ENCODE data around the gene C19orf25. TPM values are rescaled to one million over a fixed set of nuclear protein-coding genes. Genes with fewer than 3 reads are reported as not detected.
A peak's percentile ranks its signal among the peaks of the same experiment; 100 is the strongest.

Gene C19orf25
- polyA plus RNA-seq, 1 donor from 2014 or later: 80.2 TPM

- no peak overlapping the region for H3K27ac ChIP-seq (ENCODE audit: low read length)
- no peak overlapping the region for H3K4me3 ChIP-seq (ENCODE audit: low read length)
- TF ChIP-seq REST (IDR thresholded peaks at IDR 0.05; ENCODE audit: borderline replicate concordance) (no peak), POLR2AphosphoS5 (IDR thresholded peaks at IDR 0.05) (peak; percentile 5)
- H3K27me3 ChIP-seq (ENCODE audit: insufficient read depth, low read depth, low read length): no peaks in the 10 kb centered on the region
- H3K4me2 ChIP-seq (ENCODE audit: low read length): no peak overlapping the region
- no peak overlapping the region for H2AFZ ChIP-seq (ENCODE audit: low read depth, low read length)
- no peaks in the 10 kb centered on the region for H3F3A ChIP-seq (ENCODE audit: insufficient read depth, low read length, poor library complexity, severe bottlenecking)
- H3K36me3 ChIP-seq (ENCODE audit: insufficient read depth, low read length): no peaks in the 10 kb centered on the region
- H3K9ac ChIP-seq (ENCODE audit: low read length): no peak overlapping the region
- H3K9me2 ChIP-seq (ENCODE audit: insufficient read depth, low read length): no peaks in the 10 kb centered on the region
- peaks cover 61% of the 10 kb centered on the region for H4K20me1 ChIP-seq (ENCODE audit: insufficient read depth)
- peaks cover 5% of the 10 kb centered on the region for H3K79me2 ChIP-seq (replicated peaks; ENCODE audit: insufficient read depth, low read length)
- H3K9me3 ChIP-seq (ENCODE audit: low read length): no peaks in the 10 kb centered on the region
Measured at GRCh38 chr19:1468274-1468820, 10.7 kb downstream of the C19orf25 start.

- Histone ChIP-seq H4K20me1 (ENCODE audit: insufficient read depth) (peaks cover 54% of the 10 kb centered on the region), H3F3A (ENCODE audit: insufficient read depth, low read length, poor library complexity, severe bottlenecking) (no peaks in the 10 kb centered on the region), H3K4me2 (ENCODE audit: low read length) (no peak overlapping the region), H3K9ac (ENCODE audit: low read length) (no peak overlapping the region), H3K36me3 (ENCODE audit: insufficient read depth, low read length) (no peaks in the 10 kb centered on the region), H3K27ac (ENCODE audit: low read length) (no peak overlapping the region), H3K4me3 (ENCODE audit: low read length) (no peak overlapping the region), H2AFZ (ENCODE audit: low read depth, low read length) (no peak overlapping the region), H3K27me3 (ENCODE audit: insufficient read depth, low read depth, low read length) (no peaks in the 10 kb centered on the region), H3K9me3 (ENCODE audit: low read length) (no peaks in the 10 kb centered on the region), H3K79me2 (replicated peaks; ENCODE audit: insufficient read depth, low read length) (peaks cover 5% of the 10 kb centered on the region), H3K9me2 (ENCODE audit: insufficient read depth, low read length) (no peaks in the 10 kb centered on the region)
- TF ChIP-seq EP300 (conservative IDR thresholded peaks at IDR 0.05; ENCODE audit: poor library complexity, severe bottlenecking) (no peak), REST (IDR thresholded peaks at IDR 0.05; ENCODE audit: borderline replicate concordance) (no peak), EZH2 (IDR thresholded peaks at IDR 0.05; ENCODE audit: borderline replicate concordance, insufficient read depth, low read length, poor library complexity, severe bottlenecking) (no peak), RAD21 (conservative IDR thresholded peaks at IDR 0.05) (no peak), MXI1 (conservative IDR thresholded peaks at IDR 0.05; ENCODE audit: poor library complexity, severe bottlenecking) (no peak), CTCF (IDR thresholded peaks at IDR 0.05; ENCODE audit: poor library complexity, severe bottlenecking) (no peak), SMC3 (conservative IDR thresholded peaks at IDR 0.05; ENCODE audit: poor library complexity) (no peak), TAF1 (IDR thresholded peaks at IDR 0.05; ENCODE audit: low read depth) (no peak), POLR2AphosphoS5 (IDR thresholded peaks at IDR 0.05) (no peak)
Measured at GRCh38 chr19:1467490-1468273, 11.3 kb downstream of the C19orf25 start.
